Measurements from ENCODE around the gene ANKRD34B. TPM values are rescaled to one million over a fixed set of nuclear protein-coding genes. Genes with fewer than 3 reads are reported as not detected.

Gene ANKRD34B
- total RNA-seq, 1 donor from 2014 or later = 0.17 TPM

GRCh38 chr5:80516826-80517225, 53.3 kb downstream of the ANKRD34B start:
- H3K27me3 Mint-ChIP-seq = no peaks in the 10 kb centered on the region
- H3K27ac Mint-ChIP-seq = no peak overlapping the region
- H3K4me3 Mint-ChIP-seq (ENCODE audit: low read depth) = no peak overlapping the region
- H3K36me3 Mint-ChIP-seq (ENCODE audit: insufficient read depth) = no peaks in the 10 kb centered on the region
- H3K9me3 Mint-ChIP-seq (ENCODE audit: low read depth) = no peaks in the 10 kb centered on the region
- no peaks in the 10 kb centered on the region for H3K4me1 Mint-ChIP-seq (ENCODE audit: low read depth)
- DNase-seq (ENCODE audit: low spot score, unreplicated experiment) = no peak
- no peak for TF ChIP-seq CTCF (IDR thresholded peaks at IDR 0.05; ENCODE audit: unreplicated experiment)

GRCh38 chr5:80509362-80509761, 60.7 kb downstream of the ANKRD34B start:
- Mint-ChIP-seq H3K4me1 (ENCODE audit: low read depth) (peaks cover 2% of the 10 kb centered on the region), H3K27me3 (no peaks in the 10 kb centered on the region), H3K36me3 (ENCODE audit: insufficient read depth) (no peaks in the 10 kb centered on the region), H3K9me3 (ENCODE audit: low read depth) (no peaks in the 10 kb centered on the region), H3K27ac (no peak overlapping the region), H3K4me3 (ENCODE audit: low read depth) (no peak overlapping the region)
- no peak for DNase-seq (ENCODE audit: low spot score, unreplicated experiment)
- TF ChIP-seq CTCF (IDR thresholded peaks at IDR 0.05; ENCODE audit: unreplicated experiment) = no peak

DNA sequence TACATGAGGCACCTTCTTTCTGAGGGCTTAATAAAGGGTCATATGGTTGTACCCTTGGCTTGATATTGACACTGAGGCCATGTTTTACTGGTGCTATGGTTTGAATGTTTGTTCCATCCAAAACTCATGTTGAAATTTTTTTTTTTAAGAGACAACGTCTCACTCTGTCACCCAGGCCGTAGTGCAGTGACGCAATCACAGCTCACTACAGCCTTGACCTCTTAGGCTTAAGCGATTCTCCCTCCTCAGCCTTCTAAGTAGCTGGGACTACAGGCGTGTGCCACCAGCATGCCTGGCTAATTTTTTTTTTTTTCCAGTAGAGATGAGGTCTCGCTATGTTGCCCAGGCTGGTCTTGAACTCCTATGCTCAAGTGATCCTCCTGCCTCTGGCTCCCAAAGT, 61.2 kb downstream of the ANKRD34B start:
- no peaks in the 10 kb centered on the region for H3K27me3 Mint-ChIP-seq
- H3K27ac Mint-ChIP-seq = no peak overlapping the region
- no peaks in the 10 kb centered on the region for H3K36me3 Mint-ChIP-seq (ENCODE audit: insufficient read depth)
- no peaks in the 10 kb centered on the region for H3K9me3 Mint-ChIP-seq (ENCODE audit: low read depth)
- no peak overlapping the region for H3K4me3 Mint-ChIP-seq (ENCODE audit: low read depth)
- no peak for TF ChIP-seq CTCF (IDR thresholded peaks at IDR 0.05; ENCODE audit: unreplicated experiment)
- peaks cover 2% of the 10 kb centered on the region for H3K4me1 Mint-ChIP-seq (ENCODE audit: low read depth)
- no peak for DNase-seq (ENCODE audit: low spot score, unreplicated experiment)

DNA sequence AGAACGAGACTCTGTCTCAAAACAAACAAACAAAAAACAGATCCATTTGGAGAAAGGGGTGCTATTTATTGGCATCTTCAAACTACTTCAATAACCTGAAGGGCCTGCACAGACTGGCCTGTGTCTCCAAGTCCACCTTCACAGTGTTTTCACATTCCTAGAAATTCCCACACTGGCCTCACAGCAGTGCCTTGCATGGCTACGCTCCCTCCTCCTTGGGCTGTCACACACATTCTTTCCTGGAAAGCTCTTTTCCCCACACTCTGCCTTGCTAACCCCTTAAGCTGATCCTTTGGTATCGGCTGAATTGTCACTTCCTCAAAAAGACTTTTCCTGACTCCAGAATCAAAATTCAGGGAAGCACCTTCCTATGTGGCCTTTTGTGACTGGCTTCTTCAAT, 62.4 kb downstream of the ANKRD34B start:
- no peak for TF ChIP-seq CTCF (IDR thresholded peaks at IDR 0.05; ENCODE audit: unreplicated experiment)
- Mint-ChIP-seq H3K9me3 (ENCODE audit: low read depth) (no peaks in the 10 kb centered on the region), H3K27ac (no peak overlapping the region), H3K4me3 (ENCODE audit: low read depth) (no peak overlapping the region), H3K27me3 (no peaks in the 10 kb centered on the region), H3K36me3 (ENCODE audit: insufficient read depth) (no peaks in the 10 kb centered on the region), H3K4me1 (ENCODE audit: low read depth) (peaks cover 2% of the 10 kb centered on the region)
- DNase-seq (ENCODE audit: low spot score, unreplicated experiment) = no peak

Other genes starting within 250 kb of the ANKRD34B start
- gene ZFYVE16, start 162.2 kb downstream of the ANKRD34B start, total RNA-seq = 74.4 and 82.3 TPM in 2 replicates
- gene FAM151B, start 82.2 kb downstream of the ANKRD34B start, total RNA-seq = 1.5 and 2.7 TPM in 2 replicates
- gene MSH3, start 84.4 kb upstream of the ANKRD34B start, total RNA-seq = 16.9 and 18.4 TPM in 2 replicates
- gene DHFR, start 84.7 kb upstream of the ANKRD34B start, total RNA-seq = 41.1 and 45.4 TPM in 2 replicates

All from progenitor cell of endocrine pancreas (in vitro differentiated cells).